GM12801 (cell line): ENCODE measurements around the gene ZRANB3.

Experiments used
- CTCF ChIP-seq: IDR thresholded peaks from one replicate; pipeline ENCODE4 v1.5.1; 2011; ENCODE audit warnings: control low read depth; ENCODE audit not compliant: insufficient read length; ENCODE audit errors: extremely low read depth

Gene ZRANB3

GRCh38 chr2:135152361-135152760 lies 378.7 kb downstream of the ZRANB3 start:
- TF ChIP-seq CTCF: no peak

- no peak for TF ChIP-seq CTCF
These were observed 379.4 kb downstream of the ZRANB3 start for GRCh38 chr2:135151615-135152014.

GRCh38 chr2:135150725-135151124 lies 380.3 kb downstream of the ZRANB3 start:
- no peak for TF ChIP-seq CTCF

- no peak for TF ChIP-seq CTCF
These were observed 381.8 kb downstream of the ZRANB3 start for GRCh38 chr2:135149251-135149650.

GRCh38 chr2:135144343-135144742 lies 386.7 kb downstream of the ZRANB3 start:
- no peak for TF ChIP-seq CTCF

GRCh38 chr2:135142323-135142722 lies 388.7 kb downstream of the ZRANB3 start:
- TF ChIP-seq CTCF: no peak

GRCh38 chr2:135140606-135141005 lies 390.4 kb downstream of the ZRANB3 start:
- TF ChIP-seq CTCF: no peak

GRCh38 chr2:135132314-135132713 lies 398.7 kb downstream of the ZRANB3 start:
- no peak for TF ChIP-seq CTCF
